ENCODE results near the gene C16orf92. TPM values are rescaled to one million over a fixed set of nuclear protein-coding genes. Genes with fewer than 3 reads are reported as not detected.

C16orf92 gene
- total and polyA plus RNA-seq, 2 of the 13 experiments (the other 11 are each of a cell fraction or from before 2014, with no cell fraction given), result not detected

GRCh38 chr16:30064729-30065101 lies 41.7 kb downstream of the C16orf92 start (continued):
- no peak for TF ChIP-seq SP140L (CRISPR knock-in tag; IDR thresholded peaks at IDR 0.05; ENCODE audit: borderline replicate concordance)
- TF ChIP-seq TCF7L2 (IDR thresholded peaks at IDR 0.05; ENCODE audit: low read depth, low read length), result no peak
- no peak for TF ChIP-seq ZNF781 (CRISPR knock-in tag; IDR thresholded peaks at IDR 0.05; ENCODE audit: borderline replicate concordance, not compliant biosample characterization)
- TF ChIP-seq TAF15 (IDR thresholded peaks at IDR 0.05; ENCODE audit: low read depth, low read length, poor library complexity, severe bottlenecking), result peak; percentile 68
- 0 out of 2 replicates have a peak, but pooled peaks have one; percentile 86 for TF ChIP-seq ZNF354B (CRISPR knock-in tag; IDR thresholded peaks at IDR 0.05)
- TF ChIP-seq ZNF414 (CRISPR knock-in tag; IDR thresholded peaks at IDR 0.05), result no peak
- peak; percentile 32; the same call in 1 of the 2 replicates for TF ChIP-seq ZNF337 (CRISPR knock-in tag; IDR thresholded peaks at IDR 0.05; ENCODE audit: borderline replicate concordance, low read depth)
- TF ChIP-seq NR2F2 (IDR thresholded peaks at IDR 0.05; ENCODE audit: borderline replicate concordance, low read depth), result no peak
- no peak for TF ChIP-seq SIX4 (CRISPR knock-in tag; IDR thresholded peaks at IDR 0.05)
- TF ChIP-seq BRCA1 (CRISPR knock-in tag; IDR thresholded peaks at IDR 0.05), result 0 out of 2 replicates have a peak, but pooled peaks have one; percentile 28
- no peak for TF ChIP-seq SYNCRIP (IDR thresholded peaks at IDR 0.05; ENCODE audit: insufficient read depth, low read depth, low read length)
- no peak for TF ChIP-seq ATM (IDR thresholded peaks at IDR 0.05; ENCODE audit: borderline replicate concordance)
- 0 out of 2 replicates have a peak, but pooled peaks have one; percentile 15 for TF ChIP-seq GLI4 (CRISPR knock-in tag; IDR thresholded peaks at IDR 0.05; ENCODE audit: borderline replicate concordance)
- TF ChIP-seq CEBPZ (IDR thresholded peaks at IDR 0.05; ENCODE audit: low read length), result no peak
- no peak for TF ChIP-seq FOSL1 (CRISPR knock-in tag; IDR thresholded peaks at IDR 0.05; ENCODE audit: borderline replicate concordance)
- TF ChIP-seq NCOR1 (IDR thresholded peaks at IDR 0.05; ENCODE audit: borderline replicate concordance, low read length), result no peak
- 0 out of 2 replicates have a peak, but pooled peaks have one; percentile 9 for TF ChIP-seq PCBP1 (IDR thresholded peaks at IDR 0.05; ENCODE audit: borderline replicate concordance, low read depth, low read length)
- no peak for TF ChIP-seq PRDM15 (CRISPR knock-in tag; IDR thresholded peaks at IDR 0.05)
- no peak for TF ChIP-seq ATF6 (CRISPR knock-in tag; conservative IDR thresholded peaks at IDR 0.05)
- no peak for TF ChIP-seq MAZ (IDR thresholded peaks at IDR 0.05; ENCODE audit: borderline replicate concordance, low read depth, low read length)
- no peak for TF ChIP-seq MAZ (CRISPR knock-in tag; IDR thresholded peaks at IDR 0.05; ENCODE audit: low read depth)
